HG02588 (cell line): Measurements from ENCODE around the gene INPP5D.
A peak's percentile ranks its signal among the peaks of the same experiment; 100 is the strongest.
"Not testable (repeated sequence)": the region's sequence is repeated elsewhere in the genome, so short reads cannot be mapped to it uniquely, and the experiment has no call there.

Source experiments
- ATAC-seq: cut with Tn5 transposase; IDR thresholded peaks from one replicate; pipeline ENCODE4 v1.9.1; 2021; ENCODE audit warnings: mild to moderate bottlenecking, moderate library complexity; ENCODE audit not compliant: unreplicated experiment

INPP5D gene

GRCh38 chr2:233089851-233090250, 29.7 kb downstream of the INPP5D start:
- ATAC-seq: no peak

DNA sequence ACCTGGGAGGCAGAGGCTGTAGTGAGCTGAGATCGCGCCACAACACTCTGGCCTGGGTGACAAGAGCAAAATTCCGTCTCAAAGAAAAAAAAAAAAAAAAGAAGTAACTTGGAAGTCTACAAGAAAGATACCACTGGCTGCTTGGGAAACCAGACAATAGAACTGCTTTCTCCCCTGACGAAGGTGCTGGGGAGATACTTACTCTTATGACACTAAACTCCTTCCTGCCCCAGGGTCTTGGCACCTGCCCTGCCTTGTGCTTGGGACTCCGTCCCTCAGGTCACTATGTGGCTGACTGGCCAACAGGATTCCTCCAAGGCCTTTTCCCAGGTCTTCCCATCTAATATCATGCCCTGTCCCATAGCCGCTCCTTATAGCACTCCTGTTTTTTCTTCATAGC, 30.7 kb downstream of the INPP5D start:
- no peak for ATAC-seq

DNA sequence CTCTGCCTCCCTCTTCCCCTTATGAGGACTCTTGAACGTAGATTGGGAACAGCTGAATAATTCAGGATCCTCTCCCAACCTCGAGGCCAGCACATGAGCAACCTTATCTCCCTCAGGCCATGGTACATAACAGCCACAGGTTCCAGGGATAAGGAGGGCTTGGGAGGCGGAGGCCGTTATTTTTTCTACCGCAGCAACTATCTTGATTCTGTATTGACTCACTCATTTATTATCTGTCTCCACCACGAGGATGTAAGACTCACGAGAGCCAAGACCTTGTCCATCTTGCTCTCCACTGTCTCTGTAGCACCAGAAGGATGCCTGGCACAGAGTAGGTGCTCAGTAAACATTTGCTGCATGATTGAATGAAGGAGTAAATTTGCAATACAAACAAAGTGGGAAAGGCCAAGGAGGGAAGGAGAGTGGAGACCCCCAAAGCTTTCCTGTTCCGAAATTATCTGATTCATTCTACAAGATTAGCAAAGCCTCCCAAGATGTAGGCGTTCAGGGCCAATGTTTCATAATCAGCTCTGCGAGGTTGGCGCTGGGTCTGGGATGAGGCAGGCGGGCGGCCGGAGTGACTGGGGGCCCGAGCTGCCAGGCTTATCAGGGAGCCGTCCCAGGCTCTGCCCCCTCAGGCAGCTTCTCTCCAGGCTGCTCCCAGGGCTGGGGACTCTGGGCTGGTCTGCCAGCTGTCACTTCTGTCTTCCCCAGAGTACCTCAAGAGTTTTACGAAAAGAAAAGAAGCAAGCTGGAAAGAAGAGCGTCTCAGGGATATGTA, 31.6 kb downstream of the INPP5D start:
- no peak for ATAC-seq

GRCh38 chr2:233092432-233093165, 32.5 kb downstream of the INPP5D start:
- ATAC-seq: no peak

DNA sequence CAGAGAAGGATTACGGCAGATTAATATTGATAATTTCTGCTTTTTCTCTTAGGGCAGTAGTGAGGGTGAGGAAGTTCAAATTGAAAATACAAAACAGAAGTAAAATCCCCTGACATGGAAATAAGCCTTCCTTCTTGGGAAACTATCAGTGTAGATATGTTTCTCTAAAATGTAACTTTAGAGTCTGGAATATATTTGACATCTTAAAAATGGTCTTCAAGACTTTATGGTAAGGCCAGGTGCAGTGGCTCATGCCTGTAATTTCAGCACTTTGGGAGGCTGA, 33.0 kb downstream of the INPP5D start:
- ATAC-seq: no peak

- ATAC-seq: no peak
Observed at GRCh38 chr2:233093721-233094120, 33.6 kb downstream of the INPP5D start.

DNA sequence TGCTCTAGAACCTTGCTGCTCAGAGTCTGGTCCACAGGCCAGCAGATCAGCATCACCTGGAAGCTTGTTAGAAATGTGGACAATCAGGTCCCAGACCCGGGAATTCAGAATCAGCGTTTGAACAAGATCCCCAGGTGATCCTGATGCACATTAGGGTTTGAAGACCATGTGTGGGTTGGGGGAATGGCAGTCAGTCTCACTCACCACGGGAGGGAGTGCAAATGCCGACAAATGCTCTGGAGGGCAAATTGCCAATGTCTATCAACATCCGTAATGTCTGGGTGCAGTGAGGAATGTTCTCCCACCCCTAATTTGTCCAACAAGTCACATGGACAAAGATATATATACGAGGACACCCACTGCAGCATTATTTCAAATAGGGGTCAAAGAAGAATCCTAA, 34.5 kb downstream of the INPP5D start:
- ATAC-seq: no peak

GRCh38 chr2:233096006-233096405, 35.9 kb downstream of the INPP5D start:
- no peak for ATAC-seq

- no peak for ATAC-seq
Observed at GRCh38 chr2:233098618-233099017, 38.5 kb downstream of the INPP5D start.

- ATAC-seq: not testable (repeated sequence)
Observed at GRCh38 chr2:233099820-233100191, 39.7 kb downstream of the INPP5D start.

- ATAC-seq: peak; percentile 84
Observed at GRCh38 chr2:233100192-233100998, 40.3 kb downstream of the INPP5D start.

- ATAC-seq: no peak
Observed at GRCh38 chr2:233101141-233101540, 41.0 kb downstream of the INPP5D start.

DNA sequence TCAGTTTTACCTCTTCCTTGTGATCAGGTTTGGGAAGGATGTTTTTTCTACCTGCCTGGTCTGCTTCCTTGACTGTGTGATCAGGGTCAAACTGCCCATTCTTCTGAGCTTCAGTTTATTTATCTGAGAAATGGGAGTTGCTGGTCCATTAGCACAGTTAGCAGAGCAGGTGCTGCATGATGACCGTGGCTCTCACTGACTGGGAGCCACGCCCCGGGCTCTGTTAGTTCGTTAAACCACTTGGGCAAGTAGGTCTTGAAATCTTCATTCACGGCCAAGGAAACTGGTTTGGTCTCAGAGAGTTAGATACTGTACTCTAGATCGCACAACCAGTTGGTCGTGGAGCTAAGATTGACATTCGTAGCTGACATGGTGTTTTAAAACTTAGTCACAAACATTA, 41.7 kb downstream of the INPP5D start:
- no peak for ATAC-seq

GRCh38 chr2:233105156-233105895, 45.2 kb downstream of the INPP5D start:
- no peak for ATAC-seq

GRCh38 chr2:233105930-233106329, 45.8 kb downstream of the INPP5D start:
- ATAC-seq: no peak

- no peak for ATAC-seq
Observed at GRCh38 chr2:233107011-233107410, 46.9 kb downstream of the INPP5D start.

GRCh38 chr2:233107831-233108300, 47.7 kb downstream of the INPP5D start:
- ATAC-seq: no peak

- ATAC-seq: peak; percentile 47
Observed at GRCh38 chr2:233108611-233109490, 48.7 kb downstream of the INPP5D start.

DNA sequence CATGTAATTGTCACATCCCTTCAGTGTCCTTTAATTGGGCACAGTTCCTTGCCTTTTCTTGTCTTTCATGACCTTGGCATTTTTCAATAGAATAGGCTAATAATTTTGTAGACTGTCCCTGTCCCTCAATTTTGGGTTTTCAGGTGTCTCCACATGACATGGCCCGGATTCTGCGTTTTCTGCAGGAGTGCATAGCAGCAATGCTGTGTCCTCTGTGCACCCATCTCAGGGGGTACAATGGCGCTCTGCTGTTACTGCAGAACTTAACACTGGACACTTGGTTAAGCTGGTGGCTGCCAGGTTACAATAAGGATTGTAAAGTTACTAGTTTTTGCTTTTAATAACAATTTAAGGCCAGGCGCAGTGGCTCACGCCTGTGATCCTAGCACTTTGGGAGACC, 51.3 kb downstream of the INPP5D start:
- no peak for ATAC-seq

DNA sequence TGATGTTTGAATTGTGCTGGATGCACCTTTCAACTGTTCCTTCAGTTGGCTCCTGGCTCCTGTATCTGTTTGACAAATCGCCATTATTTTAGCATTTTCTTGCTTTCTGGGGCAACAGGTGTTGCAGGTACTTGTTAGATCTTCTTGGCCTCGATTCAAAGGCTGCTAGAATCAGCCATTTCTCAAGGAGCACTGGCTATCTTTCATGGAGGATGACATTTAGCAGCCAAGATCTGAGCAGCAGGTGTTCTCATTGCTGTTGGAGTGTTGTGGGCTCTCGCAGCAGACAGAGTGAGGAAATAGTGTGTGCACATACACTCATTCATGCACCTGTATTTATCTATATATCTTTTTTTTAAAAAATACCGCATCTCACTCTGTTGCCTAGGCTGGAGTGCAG, 52.2 kb downstream of the INPP5D start:
- ATAC-seq: no peak
